Femur (tissue), 1 donor: ENCODE results near the gene ETDC.

Source experiments
- DNase-seq: peaks from one replicate; pipeline ENCODE4 v3.0.0-alpha.2; 2017

The ETDC gene

DNA sequence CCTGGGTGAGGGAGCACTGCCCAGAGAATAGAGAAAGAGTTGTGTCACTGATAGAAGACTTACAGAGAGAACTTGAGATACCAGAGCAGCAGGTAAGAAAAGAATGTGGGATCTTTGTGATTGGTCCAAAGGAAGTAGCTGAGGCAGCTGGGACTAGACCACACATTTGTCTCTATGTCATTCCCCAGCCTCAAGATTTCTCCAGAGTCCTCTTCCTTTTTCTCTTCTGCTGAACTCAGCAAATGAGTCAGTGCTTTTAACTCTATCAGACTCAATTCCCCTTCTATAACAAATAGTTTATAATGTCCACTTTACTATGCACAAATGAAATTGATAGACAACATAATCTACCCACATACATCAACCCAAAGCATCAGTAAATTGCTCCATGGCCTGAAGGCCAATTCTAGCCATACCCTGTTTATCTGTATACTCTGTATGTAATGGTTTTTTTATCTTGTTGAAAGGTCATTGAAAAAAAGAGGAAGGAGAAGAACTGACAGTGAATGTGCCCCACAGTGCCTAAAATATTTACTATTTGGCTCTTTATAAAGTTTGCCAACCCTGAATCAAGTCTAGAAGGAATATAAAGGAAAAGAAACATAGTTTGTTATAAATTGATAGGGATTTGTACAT is 38.2 kb downstream of the ETDC start:
- DNase-seq: no peak

DNA sequence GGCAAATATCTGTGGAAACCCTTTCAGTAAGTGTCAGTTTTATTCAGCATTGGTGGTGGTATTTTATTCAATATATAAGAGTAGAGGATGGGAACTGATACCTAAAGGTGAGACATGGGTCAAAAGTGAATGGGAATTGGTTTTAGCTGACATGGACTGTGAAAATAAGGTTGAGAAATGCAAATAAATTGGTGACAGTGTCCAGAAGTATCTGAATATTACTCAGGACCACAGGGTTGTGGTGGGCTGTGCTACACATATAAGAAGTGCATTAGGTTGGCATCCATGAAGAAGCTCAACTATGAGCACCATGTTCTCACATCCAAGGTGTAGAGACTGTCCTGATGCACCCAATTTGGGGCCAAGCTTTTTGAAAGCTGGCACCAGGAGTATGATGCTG is 45.0 kb downstream of the ETDC start:
- DNase-seq: no peak
